ENCODE results near the gene DDX21. TPM values are rescaled to one million over a fixed set of nuclear protein-coding genes. Genes with fewer than 3 reads are reported as not detected.
"Not testable (repeated sequence)": the region's sequence is repeated elsewhere in the genome, so short reads cannot be mapped to it uniquely, and the experiment has no call there.

The DDX21 gene
- total RNA-seq, 1 donor from 2014 or later = 19.6 TPM

DNA sequence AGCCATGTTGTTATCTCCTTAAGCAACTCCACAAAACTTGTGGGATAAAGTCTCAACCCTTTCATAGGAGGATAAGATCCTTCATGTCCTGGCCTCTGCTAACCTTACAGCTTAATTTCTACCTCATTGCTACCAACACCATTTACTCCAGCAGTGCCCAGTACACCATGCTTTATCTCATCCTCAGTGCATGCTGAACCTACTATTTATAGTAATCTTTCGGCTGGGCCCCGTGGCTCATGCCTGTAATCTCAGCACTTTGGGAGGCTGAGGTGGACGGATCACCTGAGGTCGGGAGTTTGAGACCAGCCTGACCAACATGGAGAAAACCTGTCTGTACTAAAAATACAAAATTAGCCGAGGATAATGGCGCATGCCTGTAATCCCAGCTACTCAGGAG, 23.8 kb downstream of the DDX21 start:
- intact Hi-C loops (cut with DNase I); ATAC-seq; DNase-seq (ENCODE audit: missing footprints): not testable (repeated sequence)

DNA sequence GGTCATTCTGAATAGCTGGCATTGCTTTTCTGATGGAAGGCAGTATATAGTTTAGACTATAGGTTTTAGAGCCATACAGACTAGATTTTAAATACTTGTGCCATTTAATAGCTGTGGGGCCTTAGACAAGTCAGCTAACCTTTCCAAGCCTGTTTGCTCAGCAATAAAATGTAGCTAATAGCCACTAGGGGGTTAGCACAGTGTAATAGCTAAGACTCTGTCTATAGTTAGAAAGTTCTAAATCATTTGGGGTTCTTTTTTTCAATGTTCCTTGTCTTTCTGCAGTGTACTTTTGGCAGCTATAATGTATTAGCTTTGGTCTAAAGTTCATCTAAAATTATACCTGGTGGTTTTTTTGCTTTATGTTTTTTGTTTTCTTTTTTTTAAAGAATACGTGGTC, 25.1 kb downstream of the DDX21 start:
- DNase-seq (ENCODE audit: missing footprints) = no peak
- no peak for ATAC-seq
- intact Hi-C loops (cut with DNase I) = no loop called here

- no peak for DNase-seq (ENCODE audit: missing footprints)
- ATAC-seq = no peak
- intact Hi-C loops (cut with DNase I) = no loop called here
These were observed 26.4 kb downstream of the DDX21 start for GRCh38 chr10:68982389-68982788.

GRCh38 chr10:68987611-68988010, 31.6 kb downstream of the DDX21 start:
- intact Hi-C loops (cut with DNase I) = loop anchor here (5.0 kb wide), 1 partner anchor 105 kb away; no protein-coding TSS in a partner anchor
- DNase-seq (ENCODE audit: missing footprints) (no peak), ATAC-seq (no peak)

- intact Hi-C loops (cut with DNase I) = loop anchor here (5.0 kb wide), 1 partner anchor 104 kb away; no protein-coding TSS in a partner anchor
- ATAC-seq (peak; percentile 96), DNase-seq (ENCODE audit: missing footprints) (peak; percentile 96)
These were observed 32.8 kb downstream of the DDX21 start, which contains the start of gene KIFBP for GRCh38 chr10:68988530-68989316. KIFBP (plus strand) TSS chr10:68988803; CDS start chr10:68988833, 30 bp downstream.

GRCh38 chr10:68989317-68989990, 33.5 kb downstream of the DDX21 start:
- peak; percentile 6 for ATAC-seq
- no peak for DNase-seq (ENCODE audit: missing footprints)
- intact Hi-C loops (cut with DNase I) = loop anchor here (5.0 kb wide), 1 partner anchor 103 kb away; no protein-coding TSS in a partner anchor

- peak; percentile 19 for ATAC-seq
- intact Hi-C loops (cut with DNase I) = no loop called here
- DNase-seq (ENCODE audit: missing footprints) = no peak
These were observed 36.9 kb downstream of the DDX21 start for GRCh38 chr10:68992636-68993440.

DNA sequence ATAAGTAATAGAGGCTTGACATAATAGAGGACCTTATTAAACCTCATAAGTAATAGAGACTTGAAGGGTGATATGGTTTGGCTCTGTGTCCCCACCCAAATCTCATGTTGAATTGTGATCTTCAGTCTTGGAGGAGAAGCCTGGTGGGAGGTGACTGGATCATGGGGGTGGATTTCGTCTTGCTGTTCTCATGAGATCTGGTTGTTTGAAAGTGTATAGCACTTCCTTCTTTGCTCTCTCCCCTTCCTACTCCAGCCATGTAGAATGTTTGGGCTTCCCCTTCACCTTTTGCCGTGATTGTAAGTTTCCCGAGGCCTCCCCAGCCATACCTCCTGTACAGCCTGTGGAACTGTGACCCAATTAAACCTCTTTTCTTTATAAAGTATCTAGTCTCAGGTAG, 41.2 kb downstream of the DDX21 start:
- intact Hi-C loops (cut with DNase I) = no loop called here
- no peak for DNase-seq (ENCODE audit: missing footprints)
- no peak for ATAC-seq

- intact Hi-C loops (cut with DNase I) = loop anchor here (1.0 kb wide), 1 partner anchor 88 kb away; no protein-coding TSS in a partner anchor
- DNase-seq (ENCODE audit: missing footprints) = no peak
- peak; percentile 31 for ATAC-seq
These were observed 48.9 kb downstream of the DDX21 start for GRCh38 chr10:69004821-69005220.

DNA sequence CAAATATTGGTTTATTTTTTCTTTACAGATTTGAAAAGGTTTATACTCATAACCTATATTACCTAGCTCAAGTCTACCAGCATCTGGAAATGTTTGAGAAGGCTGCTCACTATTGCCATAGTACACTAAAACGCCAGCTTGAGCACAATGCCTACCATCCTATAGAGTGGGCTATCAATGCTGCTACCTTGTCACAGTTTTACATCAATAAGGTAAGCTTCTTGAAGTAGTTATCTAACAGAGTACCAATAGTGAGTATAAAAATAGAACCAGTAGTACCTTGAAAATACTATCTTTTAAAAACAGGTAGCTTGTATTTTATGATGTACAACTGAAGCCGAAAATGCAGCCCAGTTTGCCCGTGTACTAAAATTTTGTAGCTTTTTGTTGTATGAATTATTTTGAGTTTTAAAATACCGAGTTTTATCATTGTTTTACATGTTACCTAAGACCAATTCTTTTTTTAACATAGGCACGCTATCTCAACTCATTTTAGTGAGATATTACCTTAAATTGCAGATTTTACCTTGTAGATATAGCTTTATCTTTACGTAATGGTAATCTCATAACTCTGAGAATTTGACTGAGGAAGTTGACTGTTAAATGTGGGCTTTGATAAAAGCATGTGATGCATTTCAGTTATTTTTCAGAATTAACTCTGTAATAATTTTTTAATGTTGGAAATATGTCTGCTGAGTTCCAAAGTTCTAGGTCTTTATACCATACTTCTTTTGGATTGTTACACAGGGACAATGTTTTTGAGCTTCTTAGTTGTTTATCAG, 49.9 kb downstream of the DDX21 start:
- no peak for ATAC-seq
- intact Hi-C loops (cut with DNase I) = loop anchor here (1.0 kb wide), 1 partner anchor 87 kb away; no protein-coding TSS in a partner anchor
- no peak for DNase-seq (ENCODE audit: missing footprints)

GRCh38 chr10:69007260-69007659, 51.3 kb downstream of the DDX21 start:
- ATAC-seq (no peak), DNase-seq (ENCODE audit: missing footprints) (no peak)
- intact Hi-C loops (cut with DNase I) = no loop called here

GRCh38 chr10:69009360-69009759, 53.4 kb downstream of the DDX21 start:
- ATAC-seq = no peak
- intact Hi-C loops (cut with DNase I) = no loop called here
- DNase-seq (ENCODE audit: missing footprints) = no peak

DNA sequence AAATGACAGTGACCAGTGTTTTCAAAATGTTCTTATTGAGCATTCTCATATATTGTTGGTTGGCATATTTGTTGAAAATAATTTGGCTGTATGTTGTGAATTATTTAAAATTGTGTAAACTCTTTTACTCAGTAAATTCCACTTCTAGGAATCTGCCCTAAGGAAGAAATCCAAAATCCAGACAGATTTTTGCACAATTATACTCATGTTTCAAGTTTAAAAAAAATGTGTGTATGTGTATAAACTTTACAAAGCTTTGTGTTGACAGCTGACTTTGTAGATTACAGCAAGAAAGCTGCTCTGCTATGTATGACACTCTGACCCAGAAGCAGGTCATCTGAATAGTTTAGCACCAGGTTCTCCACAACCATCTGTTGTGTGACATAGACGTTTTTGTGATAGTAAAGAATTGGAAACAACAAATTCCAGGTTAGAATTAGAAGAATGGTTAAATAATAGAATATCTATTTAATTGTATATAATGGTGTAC, 54.2 kb downstream of the DDX21 start:
- no peak for ATAC-seq
- no peak for DNase-seq (ENCODE audit: missing footprints)
- intact Hi-C loops (cut with DNase I) = no loop called here

GRCh38 chr10:69012778-69013177, 56.8 kb downstream of the DDX21 start:
- DNase-seq (ENCODE audit: missing footprints); intact Hi-C loops (cut with DNase I); ATAC-seq: not testable (repeated sequence)

DNA sequence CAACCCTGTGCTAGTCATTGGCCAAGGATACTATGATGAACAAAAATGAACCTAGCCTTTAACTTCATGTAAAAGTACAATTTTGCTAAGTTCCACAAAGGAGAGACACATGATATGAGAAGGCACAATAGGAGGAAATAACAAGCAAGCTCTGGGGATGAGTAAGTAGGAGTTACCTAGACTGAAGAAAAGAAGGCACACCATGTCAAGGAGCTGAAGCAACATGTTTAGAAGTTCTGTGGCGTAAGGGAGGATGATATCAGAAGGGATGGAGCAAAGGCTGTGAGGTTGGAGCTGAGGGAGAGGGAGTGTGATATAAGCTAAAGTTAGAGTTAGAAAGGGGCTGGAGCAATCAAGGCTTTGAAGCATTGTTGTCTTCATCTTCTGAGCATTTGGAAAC, 58.2 kb downstream of the DDX21 start:
- DNase-seq (ENCODE audit: missing footprints) (no peak), ATAC-seq (no peak)
- intact Hi-C loops (cut with DNase I) = no loop called here

GRCh38 chr10:69018613-69019012, 62.6 kb downstream of the DDX21 start:
- no peak for ATAC-seq
- intact Hi-C loops (cut with DNase I) = no loop called here
- DNase-seq (ENCODE audit: missing footprints) = no peak

DNA sequence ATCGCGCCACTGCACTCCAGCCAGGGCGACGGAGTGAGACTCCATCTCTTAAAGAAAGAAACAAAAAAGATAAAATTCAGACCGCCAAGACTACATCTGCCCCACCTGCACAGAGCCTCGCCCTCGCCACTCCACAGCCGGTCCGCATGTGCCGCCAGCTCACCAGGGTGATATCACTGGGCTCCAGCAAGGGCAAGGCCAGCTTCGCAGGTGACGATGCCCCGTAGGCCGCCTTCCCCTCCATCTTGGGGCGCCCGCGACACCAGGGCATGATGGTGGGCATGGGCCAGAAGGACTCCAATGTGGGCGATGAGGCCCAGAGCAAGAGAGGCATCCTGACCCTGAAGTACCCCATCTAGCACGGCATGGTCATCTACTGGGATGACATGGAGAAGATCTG, 66.6 kb downstream of the DDX21 start:
- intact Hi-C loops (cut with DNase I) = no loop called here
- ATAC-seq = no peak

DNA sequence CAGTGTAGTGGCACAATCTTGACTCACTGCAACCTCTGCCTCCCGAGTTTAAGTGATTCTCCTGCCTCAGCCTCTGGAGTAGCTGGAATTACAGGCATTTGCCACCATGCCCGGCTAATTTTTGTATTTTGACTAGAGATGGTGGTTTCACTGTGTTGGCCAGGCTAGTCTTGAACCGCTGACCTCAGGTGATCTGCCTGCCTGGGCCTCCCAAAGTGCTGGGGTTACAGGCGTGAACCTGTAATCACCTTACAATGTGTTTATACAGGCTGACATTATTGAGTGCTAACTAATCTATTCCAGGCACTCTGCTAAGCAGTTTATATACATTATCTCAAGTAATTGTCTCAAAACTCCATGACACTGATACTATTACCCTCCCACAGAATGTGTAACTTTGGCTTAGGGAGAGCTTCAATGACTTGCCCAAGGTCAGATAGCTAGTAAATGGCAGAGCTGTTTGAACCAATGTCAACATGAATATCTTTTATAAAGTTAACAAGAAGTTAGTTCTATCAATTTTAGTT, 69.5 kb downstream of the DDX21 start:
- no peak for DNase-seq (ENCODE audit: missing footprints)
- intact Hi-C loops (cut with DNase I) = no loop called here
- no peak for ATAC-seq

More for the DNA sequence above, 66.6 kb downstream of the DDX21 start:
- DNase-seq (ENCODE audit: missing footprints) = no peak
